Measurements from ENCODE around the gene DLGAP1. TPM values are rescaled to one million over a fixed set of nuclear protein-coding genes. Genes with fewer than 3 reads are reported as not detected.

The DLGAP1 gene
- total RNA-seq, 1 experiment from 2014 or later: 23.0 TPM

DNA sequence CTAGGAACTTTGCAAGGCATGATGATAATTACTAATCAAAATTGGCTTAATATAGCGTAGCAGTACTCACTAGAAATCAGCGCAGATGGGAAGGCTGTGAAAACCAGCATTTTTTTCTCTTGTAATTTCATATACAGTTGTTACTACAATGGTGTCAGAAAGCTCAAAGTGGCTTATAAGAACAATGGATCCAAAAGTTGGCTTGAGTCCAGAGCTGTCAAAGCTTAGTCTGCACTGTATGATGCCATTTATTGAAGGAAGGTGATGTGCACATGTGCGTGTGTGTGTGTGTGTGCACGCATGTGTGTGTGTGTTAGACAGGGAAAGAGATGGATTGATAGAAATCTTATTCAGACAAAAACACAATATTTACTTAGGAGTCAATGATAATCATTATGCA is 663.9 kb downstream of the DLGAP1 start:
- H3K27me3 Mint-ChIP-seq (ENCODE audit: low read depth): no peaks in the 10 kb centered on the region
- H3K36me3 Mint-ChIP-seq: no peaks in the 10 kb centered on the region
- peaks cover 9% of the 10 kb centered on the region for H3K4me1 Mint-ChIP-seq
- ATAC-seq: no peak
- ChIA-PET CTCF (no interaction called here), POLR2A (no interaction called here)
- H3K27ac Mint-ChIP-seq: no peak overlapping the region
- TF ChIP-seq, protein P1, sequence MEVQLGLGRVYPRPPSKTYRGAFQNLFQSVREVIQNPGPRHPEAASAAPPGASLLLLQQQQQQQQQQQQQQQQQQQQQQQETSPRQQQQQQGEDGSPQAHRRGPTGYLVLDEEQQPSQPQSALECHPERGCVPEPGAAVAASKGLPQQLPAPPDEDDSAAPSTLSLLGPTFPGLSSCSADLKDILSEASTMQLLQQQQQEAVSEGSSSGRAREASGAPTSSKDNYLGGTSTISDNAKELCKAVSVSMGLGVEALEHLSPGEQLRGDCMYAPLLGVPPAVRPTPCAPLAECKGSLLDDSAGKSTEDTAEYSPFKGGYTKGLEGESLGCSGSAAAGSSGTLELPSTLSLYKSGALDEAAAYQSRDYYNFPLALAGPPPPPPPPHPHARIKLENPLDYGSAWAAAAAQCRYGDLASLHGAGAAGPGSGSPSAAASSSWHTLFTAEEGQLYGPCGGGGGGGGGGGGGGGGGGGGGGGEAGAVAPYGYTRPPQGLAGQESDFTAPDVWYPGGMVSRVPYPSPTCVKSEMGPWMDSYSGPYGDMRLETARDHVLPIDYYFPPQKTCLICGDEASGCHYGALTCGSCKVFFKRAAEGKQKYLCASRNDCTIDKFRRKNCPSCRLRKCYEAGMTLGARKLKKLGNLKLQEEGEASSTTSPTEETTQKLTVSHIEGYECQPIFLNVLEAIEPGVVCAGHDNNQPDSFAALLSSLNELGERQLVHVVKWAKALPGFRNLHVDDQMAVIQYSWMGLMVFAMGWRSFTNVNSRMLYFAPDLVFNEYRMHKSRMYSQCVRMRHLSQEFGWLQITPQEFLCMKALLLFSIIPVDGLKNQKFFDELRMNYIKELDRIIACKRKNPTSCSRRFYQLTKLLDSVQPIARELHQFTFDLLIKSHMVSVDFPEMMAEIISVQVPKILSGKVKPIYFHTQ (CRISPR knock-in tag; IDR thresholded peaks at IDR 0.05): no peak
- TF ChIP-seq CREM (CRISPR knock-in tag; IDR thresholded peaks at IDR 0.05): no peak
- no peak for TF ChIP-seq NFYB (CRISPR knock-in tag; conservative IDR thresholded peaks at IDR 0.05; ENCODE audit: low read depth)
- no peak for TF ChIP-seq GTF2I (CRISPR knock-in tag; conservative IDR thresholded peaks at IDR 0.05)
- no peak for TF ChIP-seq ZNF396 (CRISPR knock-in tag; IDR thresholded peaks at IDR 0.05; ENCODE audit: borderline replicate concordance)
- no peak overlapping the region for H3K4me3 Mint-ChIP-seq
- no peaks in the 10 kb centered on the region for H3K9me3 Mint-ChIP-seq
- no peak for DNase-seq (ENCODE audit: low spot score)

DNA sequence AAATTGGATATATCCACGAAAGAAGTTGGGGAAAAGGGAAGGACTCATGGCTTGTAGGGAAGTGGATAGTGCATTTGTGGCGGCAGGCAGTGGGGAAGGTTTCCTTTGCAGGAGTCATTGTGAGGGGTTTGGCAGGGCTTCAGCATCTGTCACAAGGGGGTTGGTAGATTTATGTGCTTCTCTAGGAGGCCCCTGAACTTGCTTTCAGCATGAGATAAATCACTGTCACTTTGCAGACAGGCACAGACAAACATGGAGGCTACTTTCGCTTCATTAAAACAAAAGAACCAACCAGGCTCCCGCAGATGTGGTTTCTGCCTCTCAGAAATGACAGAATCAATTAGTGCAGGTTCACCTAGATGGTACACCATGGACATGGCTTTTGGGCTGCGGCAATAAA is 664.4 kb downstream of the DLGAP1 start:
- Mint-ChIP-seq H3K9me3 (no peaks in the 10 kb centered on the region), H3K4me3 (no peak overlapping the region), H3K27me3 (ENCODE audit: low read depth) (no peaks in the 10 kb centered on the region), H3K27ac (no peak overlapping the region), H3K4me1 (peaks cover 9% of the 10 kb centered on the region), H3K36me3 (no peaks in the 10 kb centered on the region)
- DNase-seq (ENCODE audit: low spot score) (no peak), ATAC-seq (no peak)
- ChIA-PET CTCF (no interaction called here), POLR2A (no interaction called here)
- TF ChIP-seq, protein P2, sequence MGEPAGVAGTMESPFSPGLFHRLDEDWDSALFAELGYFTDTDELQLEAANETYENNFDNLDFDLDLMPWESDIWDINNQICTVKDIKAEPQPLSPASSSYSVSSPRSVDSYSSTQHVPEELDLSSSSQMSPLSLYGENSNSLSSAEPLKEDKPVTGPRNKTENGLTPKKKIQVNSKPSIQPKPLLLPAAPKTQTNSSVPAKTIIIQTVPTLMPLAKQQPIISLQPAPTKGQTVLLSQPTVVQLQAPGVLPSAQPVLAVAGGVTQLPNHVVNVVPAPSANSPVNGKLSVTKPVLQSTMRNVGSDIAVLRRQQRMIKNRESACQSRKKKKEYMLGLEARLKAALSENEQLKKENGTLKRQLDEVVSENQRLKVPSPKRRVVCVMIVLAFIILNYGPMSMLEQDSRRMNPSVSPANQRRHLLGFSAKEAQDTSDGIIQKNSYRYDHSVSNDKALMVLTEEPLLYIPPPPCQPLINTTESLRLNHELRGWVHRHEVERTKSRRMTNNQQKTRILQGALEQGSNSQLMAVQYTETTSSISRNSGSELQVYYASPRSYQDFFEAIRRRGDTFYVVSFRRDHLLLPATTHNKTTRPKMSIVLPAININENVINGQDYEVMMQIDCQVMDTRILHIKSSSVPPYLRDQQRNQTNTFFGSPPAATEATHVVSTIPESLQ (CRISPR knock-in tag; IDR thresholded peaks at IDR 0.05): no peak
- TF ChIP-seq ZNF317 (CRISPR knock-in tag; IDR thresholded peaks at IDR 0.05; ENCODE audit: borderline replicate concordance, low read depth) (no peak), ZNF423 (CRISPR knock-in tag; IDR thresholded peaks at IDR 0.05) (no peak), CREB1 (CRISPR knock-in tag; IDR thresholded peaks at IDR 0.05) (no peak), ZNF138 (CRISPR knock-in tag; conservative IDR thresholded peaks at IDR 0.05) (no peak), ZNF121 (CRISPR knock-in tag; IDR thresholded peaks at IDR 0.05) (no peak), NFYB (CRISPR knock-in tag; conservative IDR thresholded peaks at IDR 0.05; ENCODE audit: low read depth) (no peak), ZNF219 (CRISPR knock-in tag; IDR thresholded peaks at IDR 0.05; ENCODE audit: borderline replicate concordance) (no peak), SMAD3 (CRISPR knock-in tag; IDR thresholded peaks at IDR 0.05; ENCODE audit: borderline replicate concordance) (no peak)
- TF ChIP-seq, protein P3, sequence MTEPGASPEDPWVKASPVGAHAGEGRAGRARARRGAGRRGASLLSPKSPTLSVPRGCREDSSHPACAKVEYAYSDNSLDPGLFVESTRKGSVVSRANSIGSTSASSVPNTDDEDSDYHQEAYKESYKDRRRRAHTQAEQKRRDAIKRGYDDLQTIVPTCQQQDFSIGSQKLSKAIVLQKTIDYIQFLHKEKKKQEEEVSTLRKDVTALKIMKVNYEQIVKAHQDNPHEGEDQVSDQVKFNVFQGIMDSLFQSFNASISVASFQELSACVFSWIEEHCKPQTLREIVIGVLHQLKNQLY (CRISPR knock-in tag; IDR thresholded peaks at IDR 0.05): no peak
- TF ChIP-seq, protein P4, sequence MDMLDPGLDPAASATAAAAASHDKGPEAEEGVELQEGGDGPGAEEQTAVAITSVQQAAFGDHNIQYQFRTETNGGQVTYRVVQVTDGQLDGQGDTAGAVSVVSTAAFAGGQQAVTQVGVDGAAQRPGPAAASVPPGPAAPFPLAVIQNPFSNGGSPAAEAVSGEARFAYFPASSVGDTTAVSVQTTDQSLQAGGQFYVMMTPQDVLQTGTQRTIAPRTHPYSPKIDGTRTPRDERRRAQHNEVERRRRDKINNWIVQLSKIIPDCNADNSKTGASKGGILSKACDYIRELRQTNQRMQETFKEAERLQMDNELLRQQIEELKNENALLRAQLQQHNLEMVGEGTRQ (CRISPR knock-in tag; IDR thresholded peaks at IDR 0.05): no peak
- TF ChIP-seq, protein P5, sequence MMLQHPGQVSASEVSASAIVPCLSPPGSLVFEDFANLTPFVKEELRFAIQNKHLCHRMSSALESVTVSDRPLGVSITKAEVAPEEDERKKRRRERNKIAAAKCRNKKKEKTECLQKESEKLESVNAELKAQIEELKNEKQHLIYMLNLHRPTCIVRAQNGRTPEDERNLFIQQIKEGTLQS (CRISPR knock-in tag; conservative IDR thresholded peaks at IDR 0.05): no peak
- TF ChIP-seq, protein P6, sequence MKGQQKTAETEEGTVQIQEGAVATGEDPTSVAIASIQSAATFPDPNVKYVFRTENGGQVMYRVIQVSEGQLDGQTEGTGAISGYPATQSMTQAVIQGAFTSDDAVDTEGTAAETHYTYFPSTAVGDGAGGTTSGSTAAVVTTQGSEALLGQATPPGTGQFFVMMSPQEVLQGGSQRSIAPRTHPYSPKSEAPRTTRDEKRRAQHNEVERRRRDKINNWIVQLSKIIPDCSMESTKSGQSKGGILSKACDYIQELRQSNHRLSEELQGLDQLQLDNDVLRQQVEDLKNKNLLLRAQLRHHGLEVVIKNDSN (CRISPR knock-in tag; IDR thresholded peaks at IDR 0.05): no peak
- TF ChIP-seq, protein P7, sequence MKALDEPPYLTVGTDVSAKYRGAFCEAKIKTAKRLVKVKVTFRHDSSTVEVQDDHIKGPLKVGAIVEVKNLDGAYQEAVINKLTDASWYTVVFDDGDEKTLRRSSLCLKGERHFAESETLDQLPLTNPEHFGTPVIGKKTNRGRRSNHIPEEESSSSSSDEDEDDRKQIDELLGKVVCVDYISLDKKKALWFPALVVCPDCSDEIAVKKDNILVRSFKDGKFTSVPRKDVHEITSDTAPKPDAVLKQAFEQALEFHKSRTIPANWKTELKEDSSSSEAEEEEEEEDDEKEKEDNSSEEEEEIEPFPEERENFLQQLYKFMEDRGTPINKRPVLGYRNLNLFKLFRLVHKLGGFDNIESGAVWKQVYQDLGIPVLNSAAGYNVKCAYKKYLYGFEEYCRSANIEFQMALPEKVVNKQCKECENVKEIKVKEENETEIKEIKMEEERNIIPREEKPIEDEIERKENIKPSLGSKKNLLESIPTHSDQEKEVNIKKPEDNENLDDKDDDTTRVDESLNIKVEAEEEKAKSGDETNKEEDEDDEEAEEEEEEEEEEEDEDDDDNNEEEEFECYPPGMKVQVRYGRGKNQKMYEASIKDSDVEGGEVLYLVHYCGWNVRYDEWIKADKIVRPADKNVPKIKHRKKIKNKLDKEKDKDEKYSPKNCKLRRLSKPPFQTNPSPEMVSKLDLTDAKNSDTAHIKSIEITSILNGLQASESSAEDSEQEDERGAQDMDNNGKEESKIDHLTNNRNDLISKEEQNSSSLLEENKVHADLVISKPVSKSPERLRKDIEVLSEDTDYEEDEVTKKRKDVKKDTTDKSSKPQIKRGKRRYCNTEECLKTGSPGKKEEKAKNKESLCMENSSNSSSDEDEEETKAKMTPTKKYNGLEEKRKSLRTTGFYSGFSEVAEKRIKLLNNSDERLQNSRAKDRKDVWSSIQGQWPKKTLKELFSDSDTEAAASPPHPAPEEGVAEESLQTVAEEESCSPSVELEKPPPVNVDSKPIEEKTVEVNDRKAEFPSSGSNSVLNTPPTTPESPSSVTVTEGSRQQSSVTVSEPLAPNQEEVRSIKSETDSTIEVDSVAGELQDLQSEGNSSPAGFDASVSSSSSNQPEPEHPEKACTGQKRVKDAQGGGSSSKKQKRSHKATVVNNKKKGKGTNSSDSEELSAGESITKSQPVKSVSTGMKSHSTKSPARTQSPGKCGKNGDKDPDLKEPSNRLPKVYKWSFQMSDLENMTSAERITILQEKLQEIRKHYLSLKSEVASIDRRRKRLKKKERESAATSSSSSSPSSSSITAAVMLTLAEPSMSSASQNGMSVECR (CRISPR knock-in tag; IDR thresholded peaks at IDR 0.05; ENCODE audit: borderline replicate concordance): no peak
- TF ChIP-seq, protein P8, sequence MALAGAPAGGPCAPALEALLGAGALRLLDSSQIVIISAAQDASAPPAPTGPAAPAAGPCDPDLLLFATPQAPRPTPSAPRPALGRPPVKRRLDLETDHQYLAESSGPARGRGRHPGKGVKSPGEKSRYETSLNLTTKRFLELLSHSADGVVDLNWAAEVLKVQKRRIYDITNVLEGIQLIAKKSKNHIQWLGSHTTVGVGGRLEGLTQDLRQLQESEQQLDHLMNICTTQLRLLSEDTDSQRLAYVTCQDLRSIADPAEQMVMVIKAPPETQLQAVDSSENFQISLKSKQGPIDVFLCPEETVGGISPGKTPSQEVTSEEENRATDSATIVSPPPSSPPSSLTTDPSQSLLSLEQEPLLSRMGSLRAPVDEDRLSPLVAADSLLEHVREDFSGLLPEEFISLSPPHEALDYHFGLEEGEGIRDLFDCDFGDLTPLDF (CRISPR knock-in tag; IDR thresholded peaks at IDR 0.05): no peak
- TF ChIP-seq, protein P9, sequence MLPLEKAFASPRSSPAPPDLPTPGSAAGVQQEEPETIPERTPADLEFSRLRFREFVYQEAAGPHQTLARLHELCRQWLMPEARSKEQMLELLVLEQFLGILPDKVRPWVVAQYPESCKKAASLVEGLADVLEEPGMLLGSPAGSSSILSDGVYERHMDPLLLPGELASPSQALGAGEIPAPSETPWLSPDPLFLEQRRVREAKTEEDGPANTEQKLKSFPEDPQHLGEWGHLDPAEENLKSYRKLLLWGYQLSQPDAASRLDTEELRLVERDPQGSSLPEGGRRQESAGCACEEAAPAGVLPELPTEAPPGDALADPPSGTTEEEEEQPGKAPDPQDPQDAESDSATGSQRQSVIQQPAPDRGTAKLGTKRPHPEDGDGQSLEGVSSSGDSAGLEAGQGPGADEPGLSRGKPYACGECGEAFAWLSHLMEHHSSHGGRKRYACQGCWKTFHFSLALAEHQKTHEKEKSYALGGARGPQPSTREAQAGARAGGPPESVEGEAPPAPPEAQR (CRISPR knock-in tag; IDR thresholded peaks at IDR 0.05): no peak

Measured in WTC11 (cell line).